Ishikawa (cell line): ENCODE data around the gene ONECUT3.

Experiments
- CEBPB ChIP-seq: IDR thresholded peaks from 2 replicates; pipeline ENCODE4 v1.6.1; 2012
- NFIC ChIP-seq: IDR thresholded peaks from 2 replicates; pipeline ENCODE4 v1.6.1; 2012
- RAD21 ChIP-seq: IDR thresholded peaks from 2 replicates; pipeline ENCODE4 v1.6.1; 2012; ENCODE audit warnings: low read depth
- TAF1 ChIP-seq: IDR thresholded peaks from 2 replicates; pipeline ENCODE4 v1.6.1; 2012; ENCODE audit warnings: low read depth, mild to moderate bottlenecking
- TF ChIP-seq, protein P1 (sequence below): IDR thresholded peaks from 2 replicates; pipeline ENCODE4 v1.6.1; 2012

DNA sequence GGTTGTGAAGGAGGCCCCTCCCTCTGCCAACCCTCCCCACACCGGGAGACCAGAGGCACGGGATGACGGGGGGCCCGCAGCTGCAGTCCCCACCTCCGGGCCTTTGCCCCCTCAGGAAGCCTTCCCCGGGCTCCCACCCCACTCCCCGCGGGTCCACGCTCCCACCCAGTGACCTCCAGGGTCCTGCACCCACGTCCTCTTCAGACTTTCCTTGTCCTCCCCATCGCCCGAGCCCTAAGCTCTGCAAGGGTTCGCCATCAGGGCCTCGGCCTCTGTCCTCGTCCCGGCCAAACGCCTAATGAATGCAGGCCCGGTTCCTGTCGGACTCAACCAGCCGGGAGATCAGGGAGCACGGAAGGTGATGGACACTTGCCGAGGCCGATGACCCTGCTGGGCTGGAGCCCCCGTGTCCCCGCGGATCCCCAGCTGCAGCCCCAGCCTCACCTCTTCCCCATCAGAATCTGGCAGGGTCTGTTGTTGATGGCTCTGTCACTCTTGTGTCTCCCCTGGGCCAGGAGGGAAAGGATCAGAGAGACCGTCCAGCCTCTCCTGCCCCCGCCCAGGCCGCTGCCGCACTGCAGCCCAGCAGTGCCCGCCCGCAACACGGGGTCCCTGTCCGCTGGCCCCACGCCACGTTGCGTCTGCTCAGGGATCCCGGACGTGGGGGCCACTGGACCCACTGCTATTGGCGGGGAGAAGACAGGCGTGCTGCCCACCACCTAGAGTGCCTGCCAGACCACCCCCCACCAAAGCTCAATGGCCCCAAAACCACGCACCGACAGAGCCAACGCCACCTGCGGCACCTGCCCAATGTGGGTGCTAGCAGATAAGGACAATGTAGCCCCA lies 53.1 kb downstream of the ONECUT3 start:
- TF ChIP-seq TAF1 (no peak), CEBPB (no peak), NFIC (no peak), RAD21 (no peak)
- TF ChIP-seq, protein P1, sequence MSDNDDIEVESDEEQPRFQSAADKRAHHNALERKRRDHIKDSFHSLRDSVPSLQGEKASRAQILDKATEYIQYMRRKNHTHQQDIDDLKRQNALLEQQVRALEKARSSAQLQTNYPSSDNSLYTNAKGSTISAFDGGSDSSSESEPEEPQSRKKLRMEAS = no peak
